PC-9 (cell line): Measurements from ENCODE around the gene MYOM3. TPM values are rescaled to one million over a fixed set of nuclear protein-coding genes. Genes with fewer than 3 reads are reported as not detected.

Experiments
- total RNA-seq: library from RNA; stranded (reverse); gene quantifications from 2 replicates; pipeline ENCODE4 v1.2.3, GENCODE V29; 2021

MYOM3 gene
- total RNA-seq, 1 experiment from 2014 or later = 11.9 TPM

Other genes with a start within 250 kb of the MYOM3 start
- gene FUCA1, start 243.8 kb downstream of the MYOM3 start, total RNA-seq = 29.0 and 30.9 TPM in 2 replicates
- gene CNR2, start 198.8 kb downstream of the MYOM3 start, total RNA-seq = not detected in 2 replicates
- gene PNRC2, start 152.3 kb downstream of the MYOM3 start, total RNA-seq = 58.4 and 67.7 TPM in 2 replicates
- 77.3 and 96.2 TPM in 2 replicates for gene SRSF10, start 131.8 kb downstream of the MYOM3 start, total RNA-seq
- 4.2 and 5.0 TPM in 2 replicates for gene IL22RA1, start 31.0 kb upstream of the MYOM3 start, total RNA-seq
- 5.5 and 8.1 TPM in 2 replicates for gene IFNLR1, start 75.2 kb upstream of the MYOM3 start, total RNA-seq
- 1.1 and 1.7 TPM in 2 replicates for gene GRHL3, start 207.2 kb upstream of the MYOM3 start, total RNA-seq